ENCODE data around the gene MPHOSPH8.

MPHOSPH8 gene, protein sequence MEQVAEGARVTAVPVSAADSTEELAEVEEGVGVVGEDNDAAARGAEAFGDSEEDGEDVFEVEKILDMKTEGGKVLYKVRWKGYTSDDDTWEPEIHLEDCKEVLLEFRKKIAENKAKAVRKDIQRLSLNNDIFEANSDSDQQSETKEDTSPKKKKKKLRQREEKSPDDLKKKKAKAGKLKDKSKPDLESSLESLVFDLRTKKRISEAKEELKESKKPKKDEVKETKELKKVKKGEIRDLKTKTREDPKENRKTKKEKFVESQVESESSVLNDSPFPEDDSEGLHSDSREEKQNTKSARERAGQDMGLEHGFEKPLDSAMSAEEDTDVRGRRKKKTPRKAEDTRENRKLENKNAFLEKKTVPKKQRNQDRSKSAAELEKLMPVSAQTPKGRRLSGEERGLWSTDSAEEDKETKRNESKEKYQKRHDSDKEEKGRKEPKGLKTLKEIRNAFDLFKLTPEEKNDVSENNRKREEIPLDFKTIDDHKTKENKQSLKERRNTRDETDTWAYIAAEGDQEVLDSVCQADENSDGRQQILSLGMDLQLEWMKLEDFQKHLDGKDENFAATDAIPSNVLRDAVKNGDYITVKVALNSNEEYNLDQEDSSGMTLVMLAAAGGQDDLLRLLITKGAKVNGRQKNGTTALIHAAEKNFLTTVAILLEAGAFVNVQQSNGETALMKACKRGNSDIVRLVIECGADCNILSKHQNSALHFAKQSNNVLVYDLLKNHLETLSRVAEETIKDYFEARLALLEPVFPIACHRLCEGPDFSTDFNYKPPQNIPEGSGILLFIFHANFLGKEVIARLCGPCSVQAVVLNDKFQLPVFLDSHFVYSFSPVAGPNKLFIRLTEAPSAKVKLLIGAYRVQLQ

GRCh38 chr13:19633479-19634255, at the start of gene MPHOSPH8:
Gene MPHOSPH8, plus strand, starts transcription at chr13:19633659. Its CDS starts 90 bp downstream, at chr13:19633749.
- DNase-seq (ENCODE audit: low spot score), result peak; percentile 98

- no peak for DNase-seq (ENCODE audit: low spot score)
Measured at GRCh38 chr13:19586904-19587634, 46.4 kb upstream of the MPHOSPH8 start.

DNA sequence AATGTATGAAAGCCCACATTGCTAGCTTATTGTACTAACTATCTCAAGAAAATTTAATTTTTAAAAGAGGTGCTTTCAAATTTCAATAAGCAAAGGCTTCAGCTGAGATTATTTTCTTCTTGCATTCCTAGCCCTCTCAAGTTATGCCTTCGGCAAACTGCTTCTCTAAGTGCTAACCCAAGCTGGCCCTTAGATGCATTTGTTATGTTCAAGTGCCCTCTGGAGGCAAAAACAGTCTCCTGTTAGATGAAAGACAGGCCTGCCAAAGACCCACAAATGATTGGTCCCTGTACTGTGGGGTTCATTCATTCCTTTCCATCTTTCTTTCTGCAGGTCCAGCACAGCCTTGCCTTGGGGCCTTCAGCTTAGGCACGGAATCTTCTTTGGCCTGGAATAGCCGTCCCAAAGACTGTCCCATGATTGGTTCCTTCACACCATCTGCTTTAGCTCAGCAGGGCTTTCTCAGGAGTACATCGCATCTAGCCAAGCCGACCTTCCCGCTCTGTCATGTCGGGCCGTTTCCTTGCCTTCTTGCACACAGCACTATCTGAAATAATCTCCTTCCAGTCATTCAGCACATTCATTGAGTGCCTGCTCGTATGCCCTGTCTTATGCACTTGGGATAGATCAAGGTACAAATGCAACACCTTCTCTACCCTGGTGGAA, 45.7 kb upstream of the MPHOSPH8 start:
- DNase-seq (ENCODE audit: low spot score), result no peak

- no peak for DNase-seq (ENCODE audit: low spot score)
Measured at GRCh38 chr13:19589312-19589711, 44.1 kb upstream of the MPHOSPH8 start.

GRCh38 chr13:19590423-19590822, 43.0 kb upstream of the MPHOSPH8 start:
- no peak for DNase-seq (ENCODE audit: low spot score)

GRCh38 chr13:19591864-19592263, 41.6 kb upstream of the MPHOSPH8 start:
- DNase-seq (ENCODE audit: low spot score), result no peak

- no peak for DNase-seq (ENCODE audit: low spot score)
Measured at GRCh38 chr13:19592657-19593180, 40.7 kb upstream of the MPHOSPH8 start.

- DNase-seq (ENCODE audit: low spot score), result no peak
Measured at GRCh38 chr13:19596086-19596485, 37.4 kb upstream of the MPHOSPH8 start.

DNA sequence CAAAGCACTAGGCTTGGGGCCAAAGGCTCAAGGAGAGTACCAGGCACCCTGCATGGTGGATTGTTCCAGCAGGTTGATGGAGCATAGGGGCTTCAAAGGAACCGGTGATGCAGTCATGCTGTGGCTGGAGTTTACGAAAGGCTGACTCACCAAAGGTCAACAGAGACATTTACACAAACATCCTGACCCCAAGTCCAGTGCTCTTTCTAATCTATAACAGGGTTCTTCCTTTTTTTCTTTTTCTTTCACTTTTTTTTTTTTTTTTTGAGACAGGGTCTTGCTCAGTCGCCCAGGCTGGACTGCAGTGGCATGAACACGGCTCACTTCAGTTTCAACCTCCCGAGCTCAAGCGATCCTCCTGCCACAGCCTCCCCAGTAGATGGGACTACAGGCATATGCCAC, 36.5 kb upstream of the MPHOSPH8 start:
- DNase-seq (ENCODE audit: low spot score), result no peak

DNA sequence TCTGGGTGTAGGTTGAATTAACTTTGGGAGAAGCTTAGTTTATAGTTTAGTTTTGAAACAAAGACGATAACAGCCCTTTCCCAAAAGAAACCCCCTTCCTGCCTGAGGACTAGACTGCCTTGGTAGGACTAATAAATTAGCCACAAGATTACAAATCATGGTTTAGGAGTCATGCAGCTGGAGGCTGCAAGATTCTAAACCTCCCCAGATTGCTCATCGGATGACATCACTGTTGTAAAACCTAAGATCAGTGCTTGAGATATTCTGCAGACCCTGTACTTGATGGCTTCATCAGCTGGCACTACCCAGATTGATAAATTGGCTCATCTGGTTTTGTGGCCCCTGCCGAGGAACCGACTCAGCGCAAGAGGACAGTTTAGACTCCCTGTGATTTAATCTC, 35.9 kb upstream of the MPHOSPH8 start:
- no peak for DNase-seq (ENCODE audit: low spot score)

- DNase-seq (ENCODE audit: low spot score), result peak; percentile 38
Measured at GRCh38 chr13:19601749-19602725, 31.4 kb upstream of the MPHOSPH8 start.

DNA sequence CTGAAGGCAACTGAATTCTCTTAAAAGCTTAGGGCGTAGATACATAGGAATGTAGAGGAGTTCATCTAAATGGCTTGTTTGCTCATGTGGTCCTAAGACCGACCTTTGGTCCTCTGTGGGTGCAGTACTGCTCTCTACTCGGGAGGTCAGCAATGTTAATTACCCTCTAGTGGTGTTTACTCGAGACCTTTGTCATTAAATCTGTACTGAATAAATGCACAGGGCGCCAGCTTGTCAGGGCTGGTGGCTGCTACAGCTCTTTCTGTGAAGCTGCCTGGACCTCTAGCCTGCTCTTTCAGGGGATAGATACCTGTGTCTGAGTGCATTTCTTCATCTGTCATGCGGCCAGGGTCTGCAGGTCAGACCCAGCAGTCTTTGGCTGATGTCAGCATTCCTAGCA, 29.2 kb upstream of the MPHOSPH8 start:
- no peak for DNase-seq (ENCODE audit: low spot score)

GRCh38 chr13:19605161-19605955, 28.1 kb upstream of the MPHOSPH8 start:
- no peak for DNase-seq (ENCODE audit: low spot score)

- no peak for DNase-seq (ENCODE audit: low spot score)
Measured at GRCh38 chr13:19606152-19606551, 27.3 kb upstream of the MPHOSPH8 start.

GRCh38 chr13:19606737-19607136, 26.7 kb upstream of the MPHOSPH8 start:
- DNase-seq (ENCODE audit: low spot score), result no peak

DNA sequence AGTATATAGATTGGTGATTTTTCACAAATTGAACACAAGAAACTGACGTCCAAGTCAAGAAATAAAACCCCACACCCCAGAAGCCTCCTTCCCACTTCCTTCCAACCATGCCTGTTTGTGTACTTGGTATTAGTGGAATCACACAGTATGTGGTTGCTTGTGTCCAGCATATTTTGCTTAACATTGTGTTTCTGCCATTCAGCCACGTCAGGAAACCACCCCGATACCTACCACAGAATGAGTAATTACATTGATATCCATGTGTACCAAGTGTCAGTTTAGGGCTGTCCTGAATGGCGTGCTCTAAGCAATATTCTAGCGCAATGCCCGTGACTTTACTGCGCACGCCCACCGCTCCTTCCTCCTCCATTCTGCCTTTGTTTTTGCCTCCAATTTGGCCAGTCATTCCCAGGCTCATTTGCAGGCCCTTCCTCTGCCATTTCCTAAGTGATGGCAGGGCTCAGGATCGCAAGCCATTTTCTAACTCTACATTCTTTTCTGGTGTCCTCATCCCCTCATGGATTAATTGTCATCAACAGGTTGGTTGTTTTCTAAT, 25.9 kb upstream of the MPHOSPH8 start:
- DNase-seq (ENCODE audit: low spot score), result no peak

DNA sequence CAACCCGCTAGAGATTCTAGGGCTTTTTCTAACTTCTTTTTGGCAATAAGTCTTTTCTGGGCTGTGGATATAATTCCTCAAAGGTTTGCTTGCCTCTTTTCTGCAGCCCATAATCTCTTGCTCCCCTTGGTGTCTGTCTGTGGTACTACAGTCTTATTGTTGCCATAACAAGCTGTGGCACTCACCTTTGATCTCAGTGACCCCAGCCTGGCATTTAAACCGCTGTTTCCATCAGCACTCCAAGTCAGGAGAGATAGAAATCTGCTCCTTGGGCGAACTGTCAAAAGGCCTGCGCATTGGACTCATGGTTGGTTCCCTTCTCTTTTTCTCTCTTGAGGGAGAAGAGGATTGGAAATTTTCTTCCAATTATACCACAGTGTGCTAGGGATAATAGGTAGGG, 14.5 kb upstream of the MPHOSPH8 start:
- peak; percentile 64 for DNase-seq (ENCODE audit: low spot score)

DNA sequence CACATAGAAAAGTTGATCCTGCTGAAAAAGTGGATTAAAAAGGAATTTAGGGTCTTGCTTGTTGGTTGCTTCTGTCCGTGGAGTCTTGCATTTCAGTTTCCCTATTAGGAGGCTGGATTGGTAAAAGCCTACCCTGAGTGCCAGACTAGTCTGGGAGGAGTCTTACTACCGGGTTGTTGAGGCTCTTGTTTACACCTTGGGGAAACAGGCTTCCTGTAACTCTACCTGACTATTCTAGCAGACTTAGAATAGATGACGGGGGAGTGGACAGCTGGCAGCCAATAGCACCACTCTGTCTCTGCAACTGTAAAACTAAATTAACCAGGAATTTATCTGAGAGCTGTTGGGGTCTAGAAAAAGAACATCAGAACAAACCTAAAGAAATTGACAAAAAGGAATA, 11.3 kb upstream of the MPHOSPH8 start:
- DNase-seq (ENCODE audit: low spot score), result no peak
